Ishikawa (cell line): ENCODE measurements around the gene PTGIR.

Experiments
- CEBPB ChIP-seq: IDR thresholded peaks from 2 replicates; pipeline ENCODE4 v1.6.1; 2012
- CREB1 ChIP-seq: IDR thresholded peaks from 2 replicates; pipeline ENCODE4 v1.6.1; 2012; ENCODE audit warnings: low read depth
- EGR1 ChIP-seq: IDR thresholded peaks from 2 replicates; pipeline ENCODE4 v1.6.1; 2012
- EP300 ChIP-seq: IDR thresholded peaks from 2 replicates; pipeline ENCODE4 v1.6.1; 2012; ENCODE audit warnings: borderline replicate concordance
- FOXM1 ChIP-seq: IDR thresholded peaks from 2 replicates; pipeline ENCODE4 v1.6.1; 2012; ENCODE audit warnings: low read depth, borderline replicate concordance
- NFIC ChIP-seq: IDR thresholded peaks from 2 replicates; pipeline ENCODE4 v1.6.1; 2012
- RAD21 ChIP-seq: IDR thresholded peaks from 2 replicates; pipeline ENCODE4 v1.6.1; 2012; ENCODE audit warnings: low read depth
- TAF1 ChIP-seq: IDR thresholded peaks from 2 replicates; pipeline ENCODE4 v1.6.1; 2012; ENCODE audit warnings: low read depth, mild to moderate bottlenecking
- TCF12 ChIP-seq: IDR thresholded peaks from 2 replicates; pipeline ENCODE4 v1.6.1; 2012; ENCODE audit warnings: low read depth
- TEAD4 ChIP-seq: IDR thresholded peaks from 2 replicates; pipeline ENCODE4 v1.6.1; 2012
- YY1 ChIP-seq: IDR thresholded peaks from 2 replicates; pipeline ENCODE4 v1.6.1; 2012; ENCODE audit warnings: low read depth
- ZBTB7A ChIP-seq: IDR thresholded peaks from 2 replicates; pipeline ENCODE4 v1.6.1; 2012; ENCODE audit warnings: low read depth
- TF ChIP-seq, protein P1 (sequence below): IDR thresholded peaks from 2 replicates; pipeline ENCODE4 v1.6.1; 2012
- TF ChIP-seq, protein P2 (sequence below): IDR thresholded peaks from 2 replicates; pipeline ENCODE4 v1.6.1; 2012
- TF ChIP-seq, protein P3 (sequence below): IDR thresholded peaks from 2 replicates; pipeline ENCODE4 v1.6.1; 2012; ENCODE audit warnings: low read depth, mild to moderate bottlenecking

The PTGIR gene

DNA sequence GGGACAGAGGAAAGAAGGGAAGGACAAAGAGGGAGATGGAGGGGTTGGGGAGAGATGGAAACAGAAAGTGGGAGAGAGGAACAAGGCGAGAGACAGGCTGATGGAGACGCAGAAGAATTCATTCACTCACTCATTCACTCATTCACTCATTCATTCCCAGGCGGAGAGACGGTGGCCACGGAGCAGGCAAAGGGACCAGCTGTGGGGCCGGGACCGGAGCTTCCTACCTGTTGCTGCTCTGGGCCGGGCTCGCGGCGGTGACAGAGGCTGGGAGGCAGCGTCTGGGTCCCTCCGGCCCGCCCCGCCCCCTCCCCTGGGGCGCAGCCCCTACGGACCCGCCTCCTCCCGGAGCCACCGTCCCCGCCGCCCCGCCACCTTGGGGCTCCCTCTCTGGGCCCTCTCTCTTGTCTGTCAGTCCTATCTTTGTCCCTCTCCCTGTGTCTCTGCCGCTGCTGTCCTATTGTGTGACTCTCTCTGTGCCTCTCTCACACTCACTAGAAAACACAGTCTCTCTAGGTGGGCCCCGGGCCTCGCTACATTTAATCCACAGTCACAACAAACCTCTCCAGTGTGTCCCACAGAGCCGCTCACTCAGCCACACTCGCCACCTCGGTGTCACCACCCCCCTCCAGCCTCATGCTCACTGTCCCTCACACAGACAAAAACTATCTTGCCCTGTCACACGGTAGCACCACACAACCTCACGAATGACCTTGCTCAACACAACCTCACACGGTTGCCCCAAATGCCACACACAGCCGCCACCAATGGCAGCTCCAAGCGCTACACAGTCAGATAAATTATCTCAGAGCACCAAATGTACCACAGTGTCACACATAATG lies 11.3 kb upstream of the PTGIR start, which contains the start of gene GNG8:
Gene GNG8 (minus strand): TSS at position 283 of the 842 bp plus-strand sequence. CDS start 1,520 bp downstream, outside the sequence.
- TF ChIP-seq FOXM1 = no peak
- TF ChIP-seq EGR1 = no peak
- TF ChIP-seq, protein P1, sequence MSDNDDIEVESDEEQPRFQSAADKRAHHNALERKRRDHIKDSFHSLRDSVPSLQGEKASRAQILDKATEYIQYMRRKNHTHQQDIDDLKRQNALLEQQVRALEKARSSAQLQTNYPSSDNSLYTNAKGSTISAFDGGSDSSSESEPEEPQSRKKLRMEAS = no peak
- TF ChIP-seq CEBPB = no peak
- TF ChIP-seq, protein P2, sequence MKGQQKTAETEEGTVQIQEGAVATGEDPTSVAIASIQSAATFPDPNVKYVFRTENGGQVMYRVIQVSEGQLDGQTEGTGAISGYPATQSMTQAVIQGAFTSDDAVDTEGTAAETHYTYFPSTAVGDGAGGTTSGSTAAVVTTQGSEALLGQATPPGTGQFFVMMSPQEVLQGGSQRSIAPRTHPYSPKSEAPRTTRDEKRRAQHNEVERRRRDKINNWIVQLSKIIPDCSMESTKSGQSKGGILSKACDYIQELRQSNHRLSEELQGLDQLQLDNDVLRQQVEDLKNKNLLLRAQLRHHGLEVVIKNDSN = no peak
- TF ChIP-seq CREB1 = no peak
- TF ChIP-seq YY1 = no peak
- TF ChIP-seq EP300 = no peak
- TF ChIP-seq NFIC = no peak
- no peak for TF ChIP-seq ZBTB7A
- TF ChIP-seq, protein P3, sequence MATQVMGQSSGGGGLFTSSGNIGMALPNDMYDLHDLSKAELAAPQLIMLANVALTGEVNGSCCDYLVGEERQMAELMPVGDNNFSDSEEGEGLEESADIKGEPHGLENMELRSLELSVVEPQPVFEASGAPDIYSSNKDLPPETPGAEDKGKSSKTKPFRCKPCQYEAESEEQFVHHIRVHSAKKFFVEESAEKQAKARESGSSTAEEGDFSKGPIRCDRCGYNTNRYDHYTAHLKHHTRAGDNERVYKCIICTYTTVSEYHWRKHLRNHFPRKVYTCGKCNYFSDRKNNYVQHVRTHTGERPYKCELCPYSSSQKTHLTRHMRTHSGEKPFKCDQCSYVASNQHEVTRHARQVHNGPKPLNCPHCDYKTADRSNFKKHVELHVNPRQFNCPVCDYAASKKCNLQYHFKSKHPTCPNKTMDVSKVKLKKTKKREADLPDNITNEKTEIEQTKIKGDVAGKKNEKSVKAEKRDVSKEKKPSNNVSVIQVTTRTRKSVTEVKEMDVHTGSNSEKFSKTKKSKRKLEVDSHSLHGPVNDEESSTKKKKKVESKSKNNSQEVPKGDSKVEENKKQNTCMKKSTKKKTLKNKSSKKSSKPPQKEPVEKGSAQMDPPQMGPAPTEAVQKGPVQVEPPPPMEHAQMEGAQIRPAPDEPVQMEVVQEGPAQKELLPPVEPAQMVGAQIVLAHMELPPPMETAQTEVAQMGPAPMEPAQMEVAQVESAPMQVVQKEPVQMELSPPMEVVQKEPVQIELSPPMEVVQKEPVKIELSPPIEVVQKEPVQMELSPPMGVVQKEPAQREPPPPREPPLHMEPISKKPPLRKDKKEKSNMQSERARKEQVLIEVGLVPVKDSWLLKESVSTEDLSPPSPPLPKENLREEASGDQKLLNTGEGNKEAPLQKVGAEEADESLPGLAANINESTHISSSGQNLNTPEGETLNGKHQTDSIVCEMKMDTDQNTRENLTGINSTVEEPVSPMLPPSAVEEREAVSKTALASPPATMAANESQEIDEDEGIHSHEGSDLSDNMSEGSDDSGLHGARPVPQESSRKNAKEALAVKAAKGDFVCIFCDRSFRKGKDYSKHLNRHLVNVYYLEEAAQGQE = no peak
- no peak for TF ChIP-seq RAD21
- no peak for TF ChIP-seq TCF12
- TF ChIP-seq TEAD4 = no peak
- TF ChIP-seq TAF1 = no peak

DNA sequence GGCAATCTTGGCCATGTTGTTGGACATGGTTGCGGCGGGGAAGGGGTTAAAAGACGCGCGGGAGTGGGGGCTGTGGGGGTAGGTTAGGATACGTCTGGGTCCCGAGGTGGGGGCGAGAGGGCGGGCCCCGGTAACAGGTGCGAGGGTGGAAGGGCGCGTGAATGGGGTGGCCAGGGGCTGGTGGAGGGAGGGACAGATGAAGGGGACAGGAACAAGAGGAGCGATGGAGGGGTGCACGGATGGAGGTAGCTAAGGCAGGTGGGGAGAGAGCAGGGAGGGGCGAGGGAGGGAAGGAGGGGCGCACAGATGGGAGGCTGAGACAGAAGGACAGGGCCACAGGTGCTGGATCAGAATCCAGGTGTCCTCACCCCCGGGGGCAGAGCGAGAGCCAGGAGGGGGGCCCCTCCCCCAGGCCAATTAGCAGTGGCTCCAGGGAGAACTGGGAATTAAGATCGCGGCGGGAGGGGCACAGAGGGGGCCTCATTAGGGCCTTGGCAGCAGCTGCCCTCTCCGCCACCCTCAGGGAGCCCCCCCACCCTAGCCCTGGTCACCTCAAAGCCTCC lies 9.8 kb upstream of the PTGIR start:
- TF ChIP-seq FOXM1 (no peak), EP300 (no peak), TCF12 (no peak), ZBTB7A (0 out of 2 replicates have a peak, but pooled peaks have one; percentile 16), YY1 (0 out of 2 replicates have a peak, but pooled peaks have one; percentile 18), TEAD4 (no peak)

DNA sequence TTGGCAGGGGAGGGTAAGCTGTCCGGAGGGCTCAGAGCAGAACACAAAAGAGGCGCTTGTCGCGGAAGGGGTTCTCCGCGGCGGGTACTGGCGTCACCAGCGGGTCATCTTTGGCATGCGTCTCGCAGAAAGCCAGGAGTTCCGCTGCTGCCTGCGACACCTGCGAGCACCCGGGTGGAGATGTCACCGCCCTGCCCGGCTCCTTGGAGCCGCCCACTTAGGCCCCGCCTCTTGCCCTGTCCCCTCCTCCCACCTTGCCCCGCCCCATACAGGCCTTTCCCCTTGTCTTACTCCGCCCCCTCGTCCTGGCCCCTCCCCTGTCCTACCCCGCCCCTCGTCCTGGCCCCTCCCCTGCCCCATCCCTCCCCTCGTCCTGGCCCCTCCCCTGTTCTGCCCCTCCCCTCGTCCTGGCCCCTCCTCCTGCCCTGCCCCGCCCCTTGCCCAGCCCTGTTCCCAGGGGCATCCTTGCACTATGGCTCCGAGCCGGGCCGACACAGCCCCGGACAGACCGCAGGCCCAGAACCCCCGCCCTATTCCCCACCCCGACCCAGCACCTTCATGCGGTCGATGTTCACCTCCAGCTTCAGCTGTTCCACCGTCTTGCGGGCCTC lies 9.3 kb upstream of the PTGIR start:
- TF ChIP-seq CEBPB = no peak
- TF ChIP-seq FOXM1 = no peak
- TF ChIP-seq, protein P1 = peak; percentile 46
- 0 out of 2 replicates have a peak, but pooled peaks have one; percentile 4 for TF ChIP-seq TAF1

DNA sequence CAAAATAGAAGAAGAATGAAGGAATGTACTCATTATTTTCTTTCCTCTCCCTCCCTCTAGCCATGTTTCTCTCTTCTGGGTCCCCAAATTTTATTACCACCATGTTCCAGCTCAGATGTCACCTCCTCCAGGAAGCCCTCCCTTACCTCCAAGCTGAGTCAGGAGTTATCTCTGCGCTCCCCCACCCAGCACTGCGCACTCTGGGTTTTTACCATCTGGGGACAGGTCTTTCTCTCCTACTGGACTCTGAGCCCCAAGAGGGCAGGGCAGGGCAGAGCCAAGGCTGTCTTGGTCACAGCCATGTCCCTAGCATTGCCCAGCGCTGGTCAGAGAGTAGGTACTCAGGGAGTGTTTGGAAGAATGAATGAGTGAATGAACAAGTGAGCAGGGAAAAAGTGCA lies 8.2 kb upstream of the PTGIR start:
- TF ChIP-seq, protein P3 = no peak
- TF ChIP-seq FOXM1 (no peak), TCF12 (no peak), RAD21 (no peak), EGR1 (no peak), EP300 (no peak), TAF1 (no peak), ZBTB7A (no peak)
- TF ChIP-seq, protein P1 = no peak

DNA sequence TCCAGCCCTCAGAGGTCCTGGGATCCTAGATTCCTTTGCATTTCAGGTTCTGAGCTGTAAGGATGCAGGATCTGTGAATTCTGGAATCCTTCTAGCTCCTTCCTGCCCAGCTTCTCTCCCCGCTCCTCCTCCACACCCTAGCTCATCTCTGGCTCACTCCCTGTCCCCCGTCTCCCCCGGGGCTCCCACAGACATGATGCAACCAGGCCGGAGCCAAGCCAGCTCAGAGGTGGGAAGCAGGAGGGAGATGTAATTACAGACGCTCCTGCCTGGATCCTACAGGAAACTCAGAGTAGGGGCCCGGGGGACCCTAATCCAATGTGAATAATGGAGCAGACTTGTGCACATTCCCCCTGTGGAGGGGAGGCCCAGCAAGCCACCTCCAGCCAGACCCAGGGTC lies 6.6 kb upstream of the PTGIR start:
- TF ChIP-seq CREB1 = no peak
- no peak for TF ChIP-seq TCF12
- no peak for TF ChIP-seq TAF1

DNA sequence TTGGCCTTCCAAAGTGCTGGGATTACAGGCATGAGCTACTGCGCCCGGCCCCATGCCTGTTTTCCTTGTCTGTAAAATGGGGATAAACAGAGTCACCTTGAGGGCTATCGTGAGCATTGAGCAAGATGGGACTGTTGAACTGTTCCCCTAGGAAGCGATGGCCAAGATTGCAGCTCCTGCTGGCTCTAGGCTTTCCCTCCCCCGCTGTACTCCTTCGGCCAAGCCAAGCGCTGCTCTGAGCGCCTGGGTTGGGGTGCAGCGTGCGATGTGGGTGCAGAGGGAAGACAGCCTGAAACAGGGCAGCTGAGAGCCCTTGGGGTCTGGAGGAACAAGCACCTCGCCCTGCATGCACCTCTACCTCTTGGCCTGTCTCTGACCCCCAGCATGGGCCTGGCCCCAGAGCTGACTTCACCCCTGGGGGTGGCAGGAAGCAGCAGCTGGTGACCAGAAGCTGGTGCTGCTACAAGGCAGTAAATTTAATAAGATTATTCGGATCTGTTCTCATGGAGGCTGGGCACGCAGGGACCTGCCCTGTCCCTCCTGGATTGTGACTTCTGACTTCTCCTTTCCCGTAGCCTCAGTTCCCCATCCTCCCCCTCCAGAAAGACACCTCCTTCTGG lies 5.8 kb upstream of the PTGIR start:
- TF ChIP-seq TCF12 = no peak
- TF ChIP-seq TAF1 = no peak
- TF ChIP-seq RAD21 = no peak
- TF ChIP-seq CREB1 = no peak
- TF ChIP-seq, protein P3 = no peak
- TF ChIP-seq, protein P1 = no peak
- TF ChIP-seq ZBTB7A = no peak
- no peak for TF ChIP-seq TEAD4
- TF ChIP-seq YY1 = no peak
- no peak for TF ChIP-seq EGR1
- no peak for TF ChIP-seq CEBPB
- TF ChIP-seq FOXM1 = no peak
- TF ChIP-seq EP300 = no peak
- TF ChIP-seq, protein P2 = no peak
- TF ChIP-seq NFIC = no peak
